Measurements from ENCODE around the gene TRIM62. TPM values are rescaled to one million over a fixed set of nuclear protein-coding genes. Genes with fewer than 3 reads are reported as not detected.

The TRIM62 gene
- polyA plus RNA-seq, 2 of the 4 experiments (the other 2 are of a cell fraction), result 0.79 to 1.5 TPM

DNA sequence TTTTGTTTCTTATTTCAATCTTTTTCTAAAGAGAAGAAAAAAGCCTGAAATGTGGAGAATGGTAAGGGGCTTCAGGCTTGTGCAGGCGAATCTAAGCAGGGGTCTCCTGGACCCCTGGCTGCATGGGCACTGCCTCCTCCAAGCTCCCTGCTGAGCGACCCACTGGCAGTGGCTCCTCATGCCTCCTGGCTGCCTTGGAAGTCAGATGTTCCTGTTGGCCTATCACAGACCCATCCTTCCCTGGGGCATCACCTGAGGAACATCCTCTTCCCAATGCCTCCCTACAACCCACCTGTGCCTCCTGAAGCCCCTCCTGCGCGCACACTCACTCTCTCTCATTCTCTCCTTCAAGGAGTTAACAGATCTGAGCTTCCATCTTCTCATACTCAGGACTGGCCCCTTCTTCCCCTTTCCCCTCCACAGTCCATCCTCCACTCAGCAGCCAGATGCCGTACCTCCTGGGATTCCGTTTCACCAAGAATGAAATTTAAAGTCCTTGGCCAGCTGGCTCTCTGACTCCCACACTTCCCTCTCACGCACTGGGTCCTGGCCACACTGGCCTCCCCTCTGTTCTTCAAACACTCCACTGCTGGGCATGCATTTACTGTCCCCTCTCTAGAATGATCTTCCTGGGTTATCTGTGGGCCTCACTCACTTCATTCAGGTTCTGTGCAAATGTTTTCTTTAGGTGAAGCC is 59.2 kb downstream of the TRIM62 start:
- no peak for ATAC-seq
- H3K27ac ChIP-seq, result no peak overlapping the region
- ChIA-PET POLR2A (no interaction called here), CTCF (interaction anchor here (1.6 kb wide), 1 partner anchor 334 kb away, joined by 4 read pairs; no protein-coding TSS in a partner anchor)
- no peaks in the 10 kb centered on the region for H3K9me3 ChIP-seq
- FAIRE-seq, result no peak
- H3K4me2 ChIP-seq, result no peak overlapping the region
- TF ChIP-seq SREBF2 (IDR thresholded peaks at IDR 0.05) (no peak), KDM5A (IDR thresholded peaks at IDR 0.05) (no peak), HOXA7 (CRISPR knock-in tag; IDR thresholded peaks at IDR 0.05) (no peak), SMC3 (IDR thresholded peaks at IDR 0.05) (no peak), EP300 (IDR thresholded peaks at IDR 0.05) (no peak), CHD4 (IDR thresholded peaks at IDR 0.05; ENCODE audit: borderline replicate concordance) (no peak), EHF (CRISPR knock-in tag; IDR thresholded peaks at IDR 0.05) (no peak), RFX5 (IDR thresholded peaks at IDR 0.05) (no peak), HEYL (CRISPR knock-in tag; IDR thresholded peaks at IDR 0.05) (no peak)
- TF ChIP-seq, protein P1, sequence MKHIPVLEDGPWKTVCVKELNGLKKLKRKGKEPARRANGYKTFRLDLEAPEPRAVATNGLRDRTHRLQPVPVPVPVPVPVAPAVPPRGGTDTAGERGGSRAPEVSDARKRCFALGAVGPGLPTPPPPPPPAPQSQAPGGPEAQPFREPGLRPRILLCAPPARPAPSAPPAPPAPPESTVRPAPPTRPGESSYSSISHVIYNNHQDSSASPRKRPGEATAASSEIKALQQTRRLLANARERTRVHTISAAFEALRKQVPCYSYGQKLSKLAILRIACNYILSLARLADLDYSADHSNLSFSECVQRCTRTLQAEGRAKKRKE (CRISPR knock-in tag; IDR thresholded peaks at IDR 0.05; ENCODE audit: low read depth), result no peak
- TF ChIP-seq, protein P2, sequence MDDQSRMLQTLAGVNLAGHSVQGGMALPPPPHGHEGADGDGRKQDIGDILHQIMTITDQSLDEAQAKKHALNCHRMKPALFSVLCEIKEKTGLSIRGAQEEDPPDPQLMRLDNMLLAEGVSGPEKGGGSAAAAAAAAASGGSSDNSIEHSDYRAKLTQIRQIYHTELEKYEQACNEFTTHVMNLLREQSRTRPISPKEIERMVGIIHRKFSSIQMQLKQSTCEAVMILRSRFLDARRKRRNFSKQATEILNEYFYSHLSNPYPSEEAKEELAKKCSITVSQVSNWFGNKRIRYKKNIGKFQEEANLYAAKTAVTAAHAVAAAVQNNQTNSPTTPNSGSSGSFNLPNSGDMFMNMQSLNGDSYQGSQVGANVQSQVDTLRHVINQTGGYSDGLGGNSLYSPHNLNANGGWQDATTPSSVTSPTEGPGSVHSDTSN (IDR thresholded peaks at IDR 0.05), result no peak
- no peak overlapping the region for H3K4me3 ChIP-seq
- peaks cover 4% of the 10 kb centered on the region; the same call in 1 of the 3 replicates for H3K4me1 ChIP-seq
- WGBS (ENCODE audit: missing lambda C conversion rate), result 62% methylated on average over 7 of the region's 7 CpGs
- no peak for DNase-seq (ENCODE audit: low read depth in 1 of 2, low spot score in 1 of 2)

DNA sequence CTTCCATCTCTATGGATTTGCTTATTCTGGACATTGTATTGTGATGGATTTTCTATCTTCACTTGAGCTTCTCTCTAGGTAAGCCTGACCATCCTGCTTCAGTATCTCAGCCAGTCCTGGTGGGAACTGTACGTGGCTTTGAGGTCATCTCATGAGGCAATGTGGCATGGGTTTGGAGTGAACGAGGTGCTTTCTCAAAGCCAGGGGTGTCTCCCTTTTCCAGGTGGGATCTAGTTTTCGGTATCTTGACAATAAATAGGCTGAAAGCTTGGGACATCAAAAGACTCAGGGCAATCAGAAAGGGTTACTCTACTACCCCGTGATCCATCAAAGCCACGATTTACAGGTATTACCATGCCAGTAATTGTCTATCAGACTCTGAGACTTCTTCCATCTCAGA is 60.1 kb downstream of the TRIM62 start:
- FAIRE-seq (no peak), ATAC-seq (no peak), DNase-seq (ENCODE audit: low read depth in 1 of 2, low spot score in 1 of 2) (no peak)
- ChIA-PET POLR2A (no interaction called here), CTCF (no interaction called here)
- Histone ChIP-seq H3K9me3 (no peaks in the 10 kb centered on the region), H3K4me1 (peaks cover 4% of the 10 kb centered on the region; the same call in 1 of the 3 replicates), H3K4me2 (no peak overlapping the region), H3K4me3 (no peak overlapping the region), H3K27ac (no peak overlapping the region)
- TF ChIP-seq CBX8 (IDR thresholded peaks at IDR 0.05) (no peak), ZC3H11A (IDR thresholded peaks at IDR 0.05) (no peak), RARB (CRISPR knock-in tag; IDR thresholded peaks at IDR 0.05) (no peak), HOXB13 (CRISPR knock-in tag; IDR thresholded peaks at IDR 0.05; ENCODE audit: low read depth) (no peak), SMC3 (IDR thresholded peaks at IDR 0.05) (no peak), PHF8 (IDR thresholded peaks at IDR 0.05; ENCODE audit: borderline replicate concordance, low read depth) (no peak), ZSCAN20 (CRISPR knock-in tag; IDR thresholded peaks at IDR 0.05) (no peak), FOXS1 (CRISPR knock-in tag; IDR thresholded peaks at IDR 0.05) (no peak), JUNB (IDR thresholded peaks at IDR 0.05) (no peak)
- TF ChIP-seq, protein P3, sequence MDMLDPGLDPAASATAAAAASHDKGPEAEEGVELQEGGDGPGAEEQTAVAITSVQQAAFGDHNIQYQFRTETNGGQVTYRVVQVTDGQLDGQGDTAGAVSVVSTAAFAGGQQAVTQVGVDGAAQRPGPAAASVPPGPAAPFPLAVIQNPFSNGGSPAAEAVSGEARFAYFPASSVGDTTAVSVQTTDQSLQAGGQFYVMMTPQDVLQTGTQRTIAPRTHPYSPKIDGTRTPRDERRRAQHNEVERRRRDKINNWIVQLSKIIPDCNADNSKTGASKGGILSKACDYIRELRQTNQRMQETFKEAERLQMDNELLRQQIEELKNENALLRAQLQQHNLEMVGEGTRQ (IDR thresholded peaks at IDR 0.05), result no peak
- TF ChIP-seq, protein P4, sequence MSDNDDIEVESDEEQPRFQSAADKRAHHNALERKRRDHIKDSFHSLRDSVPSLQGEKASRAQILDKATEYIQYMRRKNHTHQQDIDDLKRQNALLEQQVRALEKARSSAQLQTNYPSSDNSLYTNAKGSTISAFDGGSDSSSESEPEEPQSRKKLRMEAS (IDR thresholded peaks at IDR 0.05), result no peak
- TF ChIP-seq, protein P5, sequence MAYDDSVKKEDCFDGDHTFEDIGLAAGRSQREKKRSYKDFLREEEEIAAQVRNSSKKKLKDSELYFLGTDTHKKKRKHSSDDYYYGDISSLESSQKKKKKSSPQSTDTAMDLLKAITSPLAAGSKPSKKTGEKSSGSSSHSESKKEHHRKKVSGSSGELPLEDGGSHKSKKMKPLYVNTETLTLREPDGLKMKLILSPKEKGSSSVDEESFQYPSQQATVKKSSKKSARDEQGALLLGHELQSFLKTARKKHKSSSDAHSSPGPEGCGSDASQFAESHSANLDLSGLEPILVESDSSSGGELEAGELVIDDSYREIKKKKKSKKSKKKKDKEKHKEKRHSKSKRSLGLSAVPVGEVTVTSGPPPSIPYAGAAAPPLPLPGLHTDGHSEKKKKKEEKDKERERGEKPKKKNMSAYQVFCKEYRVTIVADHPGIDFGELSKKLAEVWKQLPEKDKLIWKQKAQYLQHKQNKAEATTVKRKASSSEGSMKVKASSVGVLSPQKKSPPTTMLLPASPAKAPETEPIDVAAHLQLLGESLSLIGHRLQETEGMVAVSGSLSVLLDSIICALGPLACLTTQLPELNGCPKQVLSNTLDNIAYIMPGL (CRISPR knock-in tag; IDR thresholded peaks at IDR 0.05; ENCODE audit: borderline replicate concordance), result no peak
- TF ChIP-seq, protein P1 (CRISPR knock-in tag; IDR thresholded peaks at IDR 0.05; ENCODE audit: low read depth), result no peak
- TF ChIP-seq, protein P6, sequence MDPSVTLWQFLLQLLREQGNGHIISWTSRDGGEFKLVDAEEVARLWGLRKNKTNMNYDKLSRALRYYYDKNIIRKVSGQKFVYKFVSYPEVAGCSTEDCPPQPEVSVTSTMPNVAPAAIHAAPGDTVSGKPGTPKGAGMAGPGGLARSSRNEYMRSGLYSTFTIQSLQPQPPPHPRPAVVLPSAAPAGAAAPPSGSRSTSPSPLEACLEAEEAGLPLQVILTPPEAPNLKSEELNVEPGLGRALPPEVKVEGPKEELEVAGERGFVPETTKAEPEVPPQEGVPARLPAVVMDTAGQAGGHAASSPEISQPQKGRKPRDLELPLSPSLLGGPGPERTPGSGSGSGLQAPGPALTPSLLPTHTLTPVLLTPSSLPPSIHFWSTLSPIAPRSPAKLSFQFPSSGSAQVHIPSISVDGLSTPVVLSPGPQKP (IDR thresholded peaks at IDR 0.05; ENCODE audit: low read depth, low read length), result no peak
- WGBS (ENCODE audit: missing lambda C conversion rate), result 14% methylated on average over 4 of the region's 5 CpGs

Data from A549 (cell line).